HG02884 (cell line): ENCODE data around the gene OLFM2.

Experiments used
- ATAC-seq: cut with Tn5 transposase; IDR thresholded peaks from one replicate; pipeline ENCODE4 v1.9.1; 2021; ENCODE audit warnings: mild to moderate bottlenecking, moderate library complexity; ENCODE audit not compliant: unreplicated experiment

The OLFM2 gene

DNA sequence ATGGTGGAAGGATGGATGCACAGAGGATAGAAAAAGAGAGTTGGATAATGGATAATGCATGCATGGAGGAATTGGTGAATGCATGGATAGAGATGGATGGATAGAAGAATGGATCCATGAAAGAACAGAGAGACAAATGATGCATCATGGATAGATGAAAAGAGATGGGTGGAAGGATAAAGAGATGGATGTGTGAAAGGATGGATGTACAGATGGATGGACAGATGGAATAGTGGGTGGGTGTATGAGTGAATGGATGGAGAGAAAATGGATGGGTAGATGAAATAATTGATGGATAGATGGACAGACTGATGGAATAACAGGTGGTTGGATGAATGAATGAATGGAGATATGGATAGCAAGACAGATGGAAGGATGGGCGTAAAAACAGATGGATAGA, 25.7 kb downstream of the OLFM2 start:
- ATAC-seq = no peak

- ATAC-seq = no peak
These were observed 27.1 kb downstream of the OLFM2 start for GRCh38 chr19:9909251-9909650.

DNA sequence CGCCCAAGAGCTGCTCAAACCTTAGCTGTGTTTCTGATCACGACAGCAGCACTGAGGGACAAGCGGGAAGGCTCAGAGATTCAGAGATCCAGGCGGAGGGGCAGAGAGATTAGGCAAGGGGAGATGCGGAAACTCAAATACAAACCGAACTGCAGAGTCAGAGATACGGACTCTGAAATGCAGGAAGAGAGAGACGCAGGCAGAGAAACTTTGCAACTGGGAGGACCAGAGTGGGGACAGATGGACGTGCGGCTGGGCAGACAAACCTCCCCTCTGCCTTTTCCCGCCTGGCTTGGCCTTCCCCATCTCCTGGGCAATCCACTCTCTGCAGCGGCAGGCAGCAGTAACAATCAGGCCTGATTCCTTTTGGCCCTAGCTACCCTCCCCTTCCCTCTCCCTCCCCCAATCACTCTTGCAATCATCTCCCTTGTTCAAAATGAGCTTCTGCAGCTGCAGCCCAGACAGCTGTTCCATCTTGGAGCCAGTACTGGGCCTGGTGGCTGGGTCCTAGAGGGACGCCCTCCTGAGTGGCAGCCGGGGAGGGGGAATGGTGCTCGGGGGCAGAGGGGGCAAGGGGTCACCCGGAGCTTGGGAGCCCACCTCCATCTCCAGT, 29.7 kb downstream of the OLFM2 start:
- ATAC-seq = no peak

- no peak for ATAC-seq
These were observed 33.0 kb downstream of the OLFM2 start for GRCh38 chr19:9903336-9903735.

GRCh38 chr19:9901642-9902041, 34.7 kb downstream of the OLFM2 start:
- ATAC-seq = no peak

GRCh38 chr19:9901020-9901419, 35.3 kb downstream of the OLFM2 start:
- no peak for ATAC-seq

DNA sequence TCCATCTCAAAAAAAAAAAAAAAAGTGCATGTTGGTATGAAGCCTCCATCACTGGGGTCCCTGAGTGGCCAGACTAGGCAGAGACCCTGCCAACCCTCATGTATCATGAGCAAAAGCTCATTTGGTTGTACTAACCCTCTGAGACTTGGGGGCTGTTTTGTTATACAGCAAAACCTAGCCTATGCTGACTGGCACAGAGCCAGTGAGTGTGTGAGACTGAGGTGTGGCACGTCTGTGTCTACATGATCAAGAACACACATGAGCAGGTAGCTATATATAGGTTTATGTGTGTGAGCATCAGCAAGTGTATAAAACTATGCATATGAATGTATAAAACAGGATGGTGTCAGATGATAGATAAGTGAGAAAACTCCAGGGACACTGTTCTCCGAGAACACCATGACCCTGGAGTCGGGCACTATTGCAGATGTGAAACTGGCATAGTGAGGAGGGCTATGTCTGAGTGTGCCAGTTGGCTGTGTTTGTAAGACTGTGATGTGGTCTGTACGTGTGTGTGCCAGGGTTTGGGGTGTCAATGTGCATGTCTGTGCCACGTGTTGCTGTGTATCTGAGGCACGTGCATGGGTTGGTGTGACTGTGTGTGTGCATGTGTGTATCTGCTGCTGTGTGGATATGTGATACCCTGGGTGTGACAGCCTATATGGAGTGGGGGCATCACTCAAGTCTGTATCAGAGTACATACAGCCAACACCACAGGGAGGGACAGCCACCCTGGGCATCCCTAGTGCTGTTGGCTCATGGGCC, 44.5 kb downstream of the OLFM2 start:
- ATAC-seq = no peak

GRCh38 chr19:9885077-9885552, 51.2 kb downstream of the OLFM2 start:
- no peak for ATAC-seq

DNA sequence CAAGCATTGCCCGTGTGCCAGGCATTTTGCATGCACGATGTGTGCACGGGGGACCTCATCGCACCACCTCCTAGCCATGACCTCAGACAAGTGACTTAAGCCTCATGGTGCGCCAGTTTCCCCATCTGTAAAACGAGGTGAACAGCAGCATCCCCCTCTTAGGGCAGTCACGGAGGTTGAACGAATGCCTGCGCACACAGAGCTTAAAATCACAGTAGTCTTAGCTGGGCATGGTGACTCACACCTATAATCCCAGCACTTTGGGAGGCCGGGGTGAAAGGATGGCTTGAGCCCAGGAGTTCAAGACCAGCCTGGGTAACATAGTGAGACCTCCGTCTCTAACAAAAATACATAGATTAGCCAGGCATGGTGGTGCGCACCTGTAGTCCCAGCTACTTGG, 52.6 kb downstream of the OLFM2 start:
- ATAC-seq = no peak

- ATAC-seq = no peak
These were observed 53.0 kb downstream of the OLFM2 start for GRCh38 chr19:9883231-9883758.

DNA sequence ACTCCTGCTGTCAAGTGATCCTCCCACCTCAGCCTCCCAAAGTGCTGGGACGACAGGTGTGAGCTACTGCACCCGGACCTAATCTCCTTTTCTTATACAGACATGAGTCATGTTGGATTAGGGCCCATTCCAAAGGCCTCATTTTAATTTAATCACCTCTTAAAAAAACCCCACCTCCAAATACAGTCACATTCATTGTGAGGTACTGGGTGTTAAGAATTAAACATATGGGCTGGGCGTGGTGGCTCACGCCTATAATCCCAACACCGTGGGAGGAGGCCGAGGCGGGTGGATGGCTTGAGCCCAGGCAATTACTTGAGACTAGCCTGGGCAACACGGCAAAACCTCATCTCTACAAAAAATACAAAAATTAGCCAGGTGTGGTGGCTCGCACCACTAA, 54.6 kb downstream of the OLFM2 start:
- no peak for ATAC-seq

DNA sequence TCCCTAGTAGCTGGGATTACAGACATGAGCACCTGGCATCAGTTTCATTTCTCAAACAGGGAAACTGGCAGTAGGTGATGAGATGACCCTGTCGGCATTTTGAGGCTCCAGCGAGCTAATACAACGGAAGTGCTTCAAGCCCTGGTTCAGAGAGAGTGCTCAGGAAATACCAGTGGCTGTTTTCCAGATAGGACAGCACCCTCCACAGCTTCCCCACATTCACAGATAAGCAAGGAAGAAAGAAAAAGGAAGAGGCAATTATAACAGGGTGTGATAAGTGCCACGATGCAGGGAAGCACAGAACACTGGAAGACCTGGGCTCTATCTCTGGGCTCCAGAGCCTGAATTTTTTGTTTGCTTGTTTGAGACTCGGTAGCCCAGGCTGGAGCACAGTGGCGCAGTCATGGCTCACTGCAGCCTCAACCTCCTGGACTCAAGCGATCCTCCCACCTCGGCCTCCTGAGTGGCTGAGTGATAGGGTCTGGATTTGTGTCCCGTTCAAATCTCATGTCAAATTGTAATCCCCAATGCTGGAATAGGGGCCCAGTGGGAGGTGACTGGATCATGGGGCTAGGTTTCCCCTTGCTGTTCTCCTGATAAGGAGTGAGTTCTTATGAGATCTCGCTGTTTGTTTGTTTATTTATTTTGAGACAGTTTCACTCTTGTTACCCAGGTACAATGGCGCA, 57.7 kb downstream of the OLFM2 start:
- no peak for ATAC-seq

DNA sequence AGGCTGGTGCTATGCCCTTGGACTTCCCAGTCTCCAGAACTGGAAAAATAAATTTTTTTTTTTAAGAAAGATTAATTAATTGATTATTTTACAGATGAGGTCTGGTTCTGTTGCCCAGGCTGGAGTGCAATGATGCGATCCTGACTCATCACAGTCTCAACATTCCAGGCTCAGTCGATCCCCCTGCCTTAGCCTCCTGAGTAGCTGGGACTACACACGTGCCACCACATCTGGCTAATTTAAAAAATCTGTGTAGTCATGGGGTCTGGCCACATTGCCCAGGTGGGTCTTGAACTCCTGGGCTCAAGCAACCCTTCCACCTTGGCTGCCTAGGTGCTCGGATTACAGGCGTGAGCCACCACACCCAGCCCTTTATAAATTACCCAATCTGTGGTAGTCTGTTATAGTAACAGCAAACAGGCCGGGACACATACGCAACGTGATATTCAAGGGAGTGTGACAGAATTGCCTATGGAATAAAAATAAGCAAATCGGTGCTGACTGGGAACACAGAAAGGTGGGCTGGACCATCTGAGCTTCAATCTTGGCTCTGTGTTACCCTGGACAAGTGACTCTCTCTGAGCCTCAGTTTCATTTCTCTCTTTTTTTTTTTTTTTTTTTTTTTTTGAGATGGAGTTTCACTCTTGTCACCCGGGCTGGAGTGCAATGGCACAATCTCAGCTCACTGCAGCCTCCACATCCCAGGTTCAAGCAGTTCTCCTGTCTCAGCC, 58.4 kb downstream of the OLFM2 start:
- ATAC-seq = no peak

- ATAC-seq = no peak
These were observed 60.5 kb downstream of the OLFM2 start for GRCh38 chr19:9875796-9876195.

- ATAC-seq = no peak
These were observed 61.2 kb downstream of the OLFM2 start for GRCh38 chr19:9875031-9875627.

GRCh38 chr19:9872618-9873242, 63.6 kb downstream of the OLFM2 start:
- no peak for ATAC-seq

GRCh38 chr19:9871626-9872338, 64.5 kb downstream of the OLFM2 start:
- ATAC-seq = no peak

GRCh38 chr19:9868983-9869617, 67.2 kb downstream of the OLFM2 start:
- ATAC-seq = no peak
